WTC11 (cell line): ENCODE data around the gene TRIP13. TPM values are rescaled to one million over a fixed set of nuclear protein-coding genes. Genes with fewer than 3 reads are reported as not detected.

ENCODE experiments used
- ATAC-seq: fragments of 200-7000 bp; cut with Tn5 transposase; 2 replicates; pipeline ENCODE4 v1.10.0; 2021; ENCODE audit warnings: mild to moderate bottlenecking, moderate library complexity
- CTCF ChIA-PET: fragments of 300-600 bp; sonication (Branson Sonifier 250); formaldehyde crosslinking; loops from one replicate; lab custom pipeline; 2021; ENCODE audit warnings: antibody characterized with exemption; lab: Charles Lee
- POLR2A ChIA-PET: fragments of 350-600 bp; sonication (Branson Sonifier 250); formaldehyde crosslinking; loops from one replicate; lab custom pipeline; 2021; ENCODE audit warnings: antibody characterized with exemption; lab: Charles Lee
- DNase-seq: peaks from one replicate; pipeline ENCODE4 v3.0.0; 2021; ENCODE audit warnings: low spot score
- H3K27ac Mint-ChIP-seq: 2 replicates; pipeline ENCODE4 v1.8.0; 2021; ENCODE audit warnings: mixed read lengths
- H3K27me3 Mint-ChIP-seq: 2 replicates; pipeline ENCODE4 v1.8.0; 2021; ENCODE audit warnings: low read depth, mild to moderate bottlenecking, moderate library complexity, mixed read lengths
- H3K36me3 Mint-ChIP-seq: 2 replicates; pipeline ENCODE4 v1.8.0; 2021; ENCODE audit warnings: mixed read lengths
- H3K4me1 Mint-ChIP-seq: 2 replicates; pipeline ENCODE4 v1.8.0; 2022; ENCODE audit warnings: mixed read lengths
- H3K4me3 Mint-ChIP-seq: 2 replicates; pipeline ENCODE4 v1.8.0; 2021; ENCODE audit warnings: mild to moderate bottlenecking, moderate library complexity, mixed read lengths
- H3K9me3 Mint-ChIP-seq: 2 replicates; pipeline ENCODE4 v1.8.0; 2021; ENCODE audit warnings: mixed read lengths
- ATF1 ChIP-seq: sonication (generic); formaldehyde crosslinking; IDR thresholded peaks from 2 replicates; pipeline ENCODE4 v1.8.1; 2023; ENCODE audit warnings: mild to moderate bottlenecking, moderate library complexity, missing genetic modification reagents
- EMX1 ChIP-seq: fragments of 250-450 bp; sonication (Bioruptor Pico); IDR thresholded peaks from 2 replicates; pipeline ENCODE4 v1.8.0; 2021; ENCODE audit warnings: mild to moderate bottlenecking
- GABPB1 ChIP-seq: sonication (generic); formaldehyde crosslinking; IDR thresholded peaks from 2 replicates; pipeline ENCODE4 v1.8.1; 2023; ENCODE audit warnings: mild to moderate bottlenecking, missing genetic modification reagents
- NFATC4 ChIP-seq: fragments of 250-450 bp; sonication (Bioruptor Pico); IDR thresholded peaks from 2 replicates; pipeline ENCODE4 v1.9.0; 2021; ENCODE audit warnings: mild to moderate bottlenecking
- NR1H2 ChIP-seq: sonication (generic); formaldehyde crosslinking; IDR thresholded peaks from 2 replicates; pipeline ENCODE4 v1.9.0; 2021; ENCODE audit warnings: mild to moderate bottlenecking, moderate library complexity, missing genetic modification reagents
- PRDM15 ChIP-seq: sonication (generic); formaldehyde crosslinking; IDR thresholded peaks from 2 replicates; pipeline ENCODE4 v1.8.0; 2022; ENCODE audit warnings: missing genetic modification reagents
- SP1 ChIP-seq: sonication (generic); formaldehyde crosslinking; conservative IDR thresholded peaks from 2 replicates; pipeline ENCODE4 v1.8.1; 2022; ENCODE audit warnings: missing genetic modification reagents
- TCF7 ChIP-seq: sonication (generic); formaldehyde crosslinking; IDR thresholded peaks from 2 replicates; pipeline ENCODE4 v1.8.0; 2022; ENCODE audit warnings: mild to moderate bottlenecking, low read depth, missing genetic modification reagents, moderate library complexity
- TEAD4 ChIP-seq: sonication (generic); formaldehyde crosslinking; IDR thresholded peaks from 2 replicates; pipeline ENCODE4 v1.8.0; 2022; ENCODE audit warnings: mild to moderate bottlenecking, missing genetic modification reagents
- TP53 ChIP-seq: sonication (generic); formaldehyde crosslinking; IDR thresholded peaks from 2 replicates; pipeline ENCODE4 v1.8.1; 2023; ENCODE audit warnings: mild to moderate bottlenecking, missing genetic modification reagents
- ZNF423 ChIP-seq: fragments of 250-450 bp; sonication (Bioruptor Pico); IDR thresholded peaks from 2 replicates; pipeline ENCODE4 v2.1.2; 2022; ENCODE audit warnings: mild to moderate bottlenecking, moderate library complexity
- ZNF671 ChIP-seq: fragments of 250-450 bp; sonication (Bioruptor Pico); IDR thresholded peaks from 2 replicates; pipeline ENCODE4 v1.8.0; 2021; ENCODE audit warnings: mild to moderate bottlenecking
- total RNA-seq: library from RNA; stranded (reverse); gene quantifications from 3 replicates; pipeline ENCODE4 v1.2.3, GENCODE V29; 2021
- TF ChIP-seq, protein P1 (sequence below): fragments of 250-450 bp; sonication (Bioruptor Pico); IDR thresholded peaks from 2 replicates; pipeline ENCODE4 v1.9.0; 2021; ENCODE audit warnings: mild to moderate bottlenecking
- TF ChIP-seq, protein P2 (sequence below): sonication (generic); formaldehyde crosslinking; IDR thresholded peaks from 2 replicates; pipeline ENCODE4 v1.8.0; 2023; ENCODE audit warnings: mild to moderate bottlenecking, missing genetic modification reagents
- TF ChIP-seq, protein P3 (sequence below): sonication (generic); formaldehyde crosslinking; IDR thresholded peaks from 2 replicates; pipeline ENCODE4 v1.8.1; 2022; ENCODE audit warnings: low read depth, mild to moderate bottlenecking, moderate library complexity, missing genetic modification reagents, borderline replicate concordance
- TF ChIP-seq, protein P4 (sequence below): sonication (generic); formaldehyde crosslinking; IDR thresholded peaks from 2 replicates; pipeline ENCODE4 v1.8.1; 2023; ENCODE audit warnings: mild to moderate bottlenecking, moderate library complexity, missing genetic modification reagents

TRIP13 gene
- total RNA-seq, 1 experiment from 2014 or later = 33.7 TPM

GRCh38 chr5:905139-905642, 12.5 kb downstream of the TRIP13 start (continued):
- TF ChIP-seq, protein P1, sequence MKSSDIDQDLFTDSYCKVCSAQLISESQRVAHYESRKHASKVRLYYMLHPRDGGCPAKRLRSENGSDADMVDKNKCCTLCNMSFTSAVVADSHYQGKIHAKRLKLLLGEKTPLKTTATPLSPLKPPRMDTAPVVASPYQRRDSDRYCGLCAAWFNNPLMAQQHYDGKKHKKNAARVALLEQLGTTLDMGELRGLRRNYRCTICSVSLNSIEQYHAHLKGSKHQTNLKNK (CRISPR knock-in tag) = no peak
- TF ChIP-seq NFATC4 (CRISPR knock-in tag) = no peak
- no peak for TF ChIP-seq SP1 (CRISPR knock-in tag)
- TF ChIP-seq, protein P2, sequence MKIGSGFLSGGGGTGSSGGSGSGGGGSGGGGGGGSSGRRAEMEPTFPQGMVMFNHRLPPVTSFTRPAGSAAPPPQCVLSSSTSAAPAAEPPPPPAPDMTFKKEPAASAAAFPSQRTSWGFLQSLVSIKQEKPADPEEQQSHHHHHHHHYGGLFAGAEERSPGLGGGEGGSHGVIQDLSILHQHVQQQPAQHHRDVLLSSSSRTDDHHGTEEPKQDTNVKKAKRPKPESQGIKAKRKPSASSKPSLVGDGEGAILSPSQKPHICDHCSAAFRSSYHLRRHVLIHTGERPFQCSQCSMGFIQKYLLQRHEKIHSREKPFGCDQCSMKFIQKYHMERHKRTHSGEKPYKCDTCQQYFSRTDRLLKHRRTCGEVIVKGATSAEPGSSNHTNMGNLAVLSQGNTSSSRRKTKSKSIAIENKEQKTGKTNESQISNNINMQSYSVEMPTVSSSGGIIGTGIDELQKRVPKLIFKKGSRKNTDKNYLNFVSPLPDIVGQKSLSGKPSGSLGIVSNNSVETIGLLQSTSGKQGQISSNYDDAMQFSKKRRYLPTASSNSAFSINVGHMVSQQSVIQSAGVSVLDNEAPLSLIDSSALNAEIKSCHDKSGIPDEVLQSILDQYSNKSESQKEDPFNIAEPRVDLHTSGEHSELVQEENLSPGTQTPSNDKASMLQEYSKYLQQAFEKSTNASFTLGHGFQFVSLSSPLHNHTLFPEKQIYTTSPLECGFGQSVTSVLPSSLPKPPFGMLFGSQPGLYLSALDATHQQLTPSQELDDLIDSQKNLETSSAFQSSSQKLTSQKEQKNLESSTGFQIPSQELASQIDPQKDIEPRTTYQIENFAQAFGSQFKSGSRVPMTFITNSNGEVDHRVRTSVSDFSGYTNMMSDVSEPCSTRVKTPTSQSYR (CRISPR knock-in tag) = no peak

- POLR2A ChIA-PET = no interaction called here
- ATAC-seq (no peak), DNase-seq (no peak)
- no peaks in the 10 kb centered on the region for H3K27me3 Mint-ChIP-seq
- no peaks in the 10 kb centered on the region for H3K9me3 Mint-ChIP-seq
- H3K4me3 Mint-ChIP-seq = no peak overlapping the region
- H3K4me1 Mint-ChIP-seq = no peaks in the 10 kb centered on the region
- H3K36me3 Mint-ChIP-seq = peaks cover 80% of the 10 kb centered on the region
- H3K27ac Mint-ChIP-seq = no peak overlapping the region
- TF ChIP-seq ZNF671 (CRISPR knock-in tag) = no peak
- no peak for TF ChIP-seq GABPB1 (CRISPR knock-in tag)
- TF ChIP-seq ATF1 = no peak
- TF ChIP-seq, all 79 proteins: peak for 0
- CTCF ChIA-PET = no interaction called here
Measured at GRCh38 chr5:907366-907910, 14.8 kb downstream of the TRIP13 start.

GRCh38 chr5:908172-908571, 15.5 kb downstream of the TRIP13 start:
- CTCF ChIA-PET = no interaction called here
- Mint-ChIP-seq H3K4me1 (no peaks in the 10 kb centered on the region), H3K27ac (no peak overlapping the region), H3K27me3 (no peaks in the 10 kb centered on the region), H3K36me3 (peaks cover 84% of the 10 kb centered on the region)
- ATAC-seq = no peak
- POLR2A ChIA-PET = no interaction called here
- TF ChIP-seq, protein P1 (CRISPR knock-in tag) = no peak
- no peak for TF ChIP-seq TCF7 (CRISPR knock-in tag)
- no peak for TF ChIP-seq ZNF423
- no peak for TF ChIP-seq ZNF671 (CRISPR knock-in tag)
- no peak for TF ChIP-seq PRDM15 (CRISPR knock-in tag)
- no peak for TF ChIP-seq EMX1 (CRISPR knock-in tag)
- TF ChIP-seq, protein P3, sequence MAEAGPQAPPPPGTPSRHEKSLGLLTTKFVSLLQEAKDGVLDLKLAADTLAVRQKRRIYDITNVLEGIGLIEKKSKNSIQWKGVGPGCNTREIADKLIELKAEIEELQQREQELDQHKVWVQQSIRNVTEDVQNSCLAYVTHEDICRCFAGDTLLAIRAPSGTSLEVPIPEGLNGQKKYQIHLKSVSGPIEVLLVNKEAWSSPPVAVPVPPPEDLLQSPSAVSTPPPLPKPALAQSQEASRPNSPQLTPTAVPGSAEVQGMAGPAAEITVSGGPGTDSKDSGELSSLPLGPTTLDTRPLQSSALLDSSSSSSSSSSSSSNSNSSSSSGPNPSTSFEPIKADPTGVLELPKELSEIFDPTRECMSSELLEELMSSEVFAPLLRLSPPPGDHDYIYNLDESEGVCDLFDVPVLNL (CRISPR knock-in tag) = no peak
- TF ChIP-seq TEAD4 (CRISPR knock-in tag) = no peak
- no peak for TF ChIP-seq TP53 (CRISPR knock-in tag)
- TF ChIP-seq, protein P4, sequence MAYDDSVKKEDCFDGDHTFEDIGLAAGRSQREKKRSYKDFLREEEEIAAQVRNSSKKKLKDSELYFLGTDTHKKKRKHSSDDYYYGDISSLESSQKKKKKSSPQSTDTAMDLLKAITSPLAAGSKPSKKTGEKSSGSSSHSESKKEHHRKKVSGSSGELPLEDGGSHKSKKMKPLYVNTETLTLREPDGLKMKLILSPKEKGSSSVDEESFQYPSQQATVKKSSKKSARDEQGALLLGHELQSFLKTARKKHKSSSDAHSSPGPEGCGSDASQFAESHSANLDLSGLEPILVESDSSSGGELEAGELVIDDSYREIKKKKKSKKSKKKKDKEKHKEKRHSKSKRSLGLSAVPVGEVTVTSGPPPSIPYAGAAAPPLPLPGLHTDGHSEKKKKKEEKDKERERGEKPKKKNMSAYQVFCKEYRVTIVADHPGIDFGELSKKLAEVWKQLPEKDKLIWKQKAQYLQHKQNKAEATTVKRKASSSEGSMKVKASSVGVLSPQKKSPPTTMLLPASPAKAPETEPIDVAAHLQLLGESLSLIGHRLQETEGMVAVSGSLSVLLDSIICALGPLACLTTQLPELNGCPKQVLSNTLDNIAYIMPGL (CRISPR knock-in tag) = no peak
- TF ChIP-seq NR1H2 (CRISPR knock-in tag) = no peak
- TF ChIP-seq, all 79 proteins: peak for 0
- Mint-ChIP-seq H3K9me3 (no peaks in the 10 kb centered on the region), H3K4me3 (no peak overlapping the region)
- DNase-seq = no peak
